ENCODE data around the gene PLCH1.

Gene PLCH1

GRCh38 chr3:155744626-155745324 lies at the start of gene PLCH1:
Gene PLCH1, minus strand, starts transcription at chr3:155745071. Its CDS starts 40,847 bp downstream, at chr3:155704224.
- DNase-seq, result peak; percentile 94

GRCh38 chr3:155792532-155792931 lies 47.7 kb upstream of the PLCH1 start:
- no peak for DNase-seq

GRCh38 chr3:155791190-155791589 lies 46.3 kb upstream of the PLCH1 start:
- no peak for DNase-seq

GRCh38 chr3:155790272-155790925 lies 45.5 kb upstream of the PLCH1 start:
- no peak for DNase-seq

GRCh38 chr3:155785662-155786295 lies 40.9 kb upstream of the PLCH1 start:
- no peak for DNase-seq

GRCh38 chr3:155782390-155782953 lies 37.6 kb upstream of the PLCH1 start:
- no peak for DNase-seq

- no peak for DNase-seq
Observed at GRCh38 chr3:155780291-155780690, 35.4 kb upstream of the PLCH1 start.

GRCh38 chr3:155778462-155778861 lies 33.6 kb upstream of the PLCH1 start:
- DNase-seq, result no peak

GRCh38 chr3:155772801-155773200 lies 27.9 kb upstream of the PLCH1 start:
- DNase-seq, result no peak

GRCh38 chr3:155771126-155771525 lies 26.3 kb upstream of the PLCH1 start:
- no peak for DNase-seq

GRCh38 chr3:155766206-155766605 lies 21.3 kb upstream of the PLCH1 start:
- DNase-seq, result no peak

GRCh38 chr3:155763870-155764463 lies 19.1 kb upstream of the PLCH1 start:
- no peak for DNase-seq

GRCh38 chr3:155760653-155761052 lies 15.8 kb upstream of the PLCH1 start:
- DNase-seq, result no peak

- no peak for DNase-seq
Observed at GRCh38 chr3:155757577-155757976, 12.7 kb upstream of the PLCH1 start.

- DNase-seq, result no peak
Observed at GRCh38 chr3:155753038-155753639, 8.3 kb upstream of the PLCH1 start.

- no peak for DNase-seq
Observed at GRCh38 chr3:155748611-155749365, 3.9 kb upstream of the PLCH1 start.

- DNase-seq, result peak; percentile 40
Observed at GRCh38 chr3:155747946-155748290, 3.0 kb upstream of the PLCH1 start.

GRCh38 chr3:155747286-155747945 lies 2.5 kb upstream of the PLCH1 start:
- peak; percentile 35 for DNase-seq

- no peak for DNase-seq
Observed at GRCh38 chr3:155746703-155747102, 1.8 kb upstream of the PLCH1 start.

GRCh38 chr3:155745795-155746550 lies 1.1 kb upstream of the PLCH1 start:
- DNase-seq, result peak; percentile 84

All from retina (tissue), 1 donor.